ENCODE measurements around the gene COX7C.
"Not testable (repeated sequence)": the region's sequence is repeated elsewhere in the genome, so short reads cannot be mapped to it uniquely, and the experiment has no call there.

The COX7C gene

GRCh38 chr5:86617756-86618576 lies at the start of gene COX7C:
Gene COX7C, plus strand, starts transcription at chr5:86617941. Its CDS starts 115 bp downstream, at chr5:86618056.
- DNase-seq, result peak; percentile 86

- not testable (repeated sequence) for DNase-seq
Measured at GRCh38 chr5:86569522-86570426, 48.0 kb upstream of the COX7C start.

DNA sequence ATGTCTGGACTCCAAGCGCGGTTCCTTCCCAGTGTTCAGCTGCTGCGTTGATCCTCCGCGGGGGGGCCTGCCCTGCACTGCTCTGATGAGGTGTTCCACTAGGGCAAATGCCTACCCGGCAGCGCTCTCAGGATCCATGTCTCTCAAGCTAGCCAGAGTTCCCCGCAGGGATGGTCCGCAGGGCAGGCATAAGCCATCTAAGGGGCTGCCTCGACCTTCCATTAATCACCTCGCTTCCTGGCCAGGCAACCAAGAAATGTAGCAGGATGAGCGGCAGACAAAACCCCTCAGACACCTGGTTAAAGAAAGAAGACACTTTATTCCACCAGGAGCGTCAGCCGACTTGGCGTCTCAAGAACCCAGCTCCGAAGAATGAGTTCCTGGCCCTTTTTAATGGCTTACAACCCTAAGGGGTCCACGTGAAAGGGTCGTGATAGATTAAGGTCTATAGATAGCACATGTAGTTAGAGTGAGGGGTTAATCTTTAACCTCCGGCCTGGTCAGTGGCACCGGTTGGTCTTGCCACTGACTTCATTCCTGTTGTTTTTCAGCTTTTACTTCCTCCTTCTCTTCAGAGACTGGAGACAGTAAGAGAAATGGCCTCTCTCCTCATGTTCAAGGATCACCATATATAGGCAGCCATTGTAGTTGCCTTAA lies 47.2 kb upstream of the COX7C start:
- DNase-seq, result no peak

DNA sequence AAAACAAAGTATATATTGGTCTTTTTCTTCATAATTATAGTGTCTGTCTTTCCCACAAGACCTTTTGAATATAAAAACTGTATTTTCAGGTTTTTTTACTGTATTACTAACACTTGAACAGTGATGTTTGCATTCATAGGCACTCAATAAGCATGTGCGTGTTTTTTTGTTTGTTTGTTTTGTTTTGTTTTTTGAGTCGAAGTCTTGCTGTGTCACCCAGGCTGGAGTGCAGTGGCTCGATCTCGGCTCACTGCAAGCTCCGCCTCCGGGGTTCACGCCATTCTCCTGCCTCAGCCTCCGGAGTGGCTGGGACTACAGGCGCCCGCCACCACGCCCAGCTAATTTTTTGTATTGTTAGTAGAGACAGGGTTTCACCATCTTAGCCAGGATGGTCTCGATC lies 46.6 kb upstream of the COX7C start:
- not testable (repeated sequence) for DNase-seq

GRCh38 chr5:86572825-86573517 lies 44.8 kb upstream of the COX7C start:
- DNase-seq, result no peak

- no peak for DNase-seq
Measured at GRCh38 chr5:86579502-86579901, 38.2 kb upstream of the COX7C start.

DNA sequence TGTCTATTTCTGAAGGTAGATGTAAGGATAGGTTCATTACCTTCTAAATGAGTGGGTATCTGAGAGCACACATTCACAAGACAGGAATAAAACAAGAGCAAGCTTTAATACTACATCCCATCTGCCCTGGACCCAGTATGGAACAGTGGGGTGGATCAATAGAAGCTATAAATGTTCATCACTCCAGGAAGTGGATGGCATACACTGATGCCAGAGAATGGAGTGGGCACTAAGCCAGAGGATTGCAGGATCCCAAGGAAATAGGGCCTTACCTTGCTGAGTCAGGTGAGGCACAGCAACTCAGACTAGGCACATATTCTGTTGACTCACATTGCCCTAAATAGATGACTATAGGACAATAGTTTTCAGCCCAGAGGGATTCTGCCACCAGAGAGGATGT lies 21.3 kb upstream of the COX7C start:
- DNase-seq, result no peak

DNA sequence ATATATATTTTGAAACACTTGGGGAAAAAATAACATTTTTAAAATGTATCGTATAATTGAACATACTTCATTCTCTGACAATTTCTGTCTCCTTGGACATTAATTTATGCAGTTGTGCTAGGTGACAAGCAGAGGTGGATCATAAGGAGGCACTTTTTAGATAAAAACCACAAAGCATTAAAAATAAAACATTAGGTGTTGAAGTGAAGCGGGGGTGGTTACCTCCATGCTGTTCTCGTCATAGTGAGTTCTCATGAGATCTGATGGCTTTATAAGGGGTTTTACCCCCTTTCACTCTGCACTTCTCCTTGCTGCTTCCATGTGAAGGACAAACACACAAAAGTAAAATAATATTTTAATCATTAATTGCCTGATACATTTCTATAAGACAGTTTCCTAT lies 11.9 kb upstream of the COX7C start:
- DNase-seq, result no peak

GRCh38 chr5:86613455-86613854 lies 4.3 kb upstream of the COX7C start:
- DNase-seq, result no peak

- DNase-seq, result no peak
Measured at GRCh38 chr5:86617309-86617755, 409 bp upstream of the COX7C start.

- DNase-seq, result no peak
Measured at GRCh38 chr5:86623785-86624483, 6.2 kb downstream of the COX7C start.

- DNase-seq, result no peak
Measured at GRCh38 chr5:86625148-86625547, 7.4 kb downstream of the COX7C start.

GRCh38 chr5:86626149-86626548 lies 8.4 kb downstream of the COX7C start:
- DNase-seq, result no peak

DNA sequence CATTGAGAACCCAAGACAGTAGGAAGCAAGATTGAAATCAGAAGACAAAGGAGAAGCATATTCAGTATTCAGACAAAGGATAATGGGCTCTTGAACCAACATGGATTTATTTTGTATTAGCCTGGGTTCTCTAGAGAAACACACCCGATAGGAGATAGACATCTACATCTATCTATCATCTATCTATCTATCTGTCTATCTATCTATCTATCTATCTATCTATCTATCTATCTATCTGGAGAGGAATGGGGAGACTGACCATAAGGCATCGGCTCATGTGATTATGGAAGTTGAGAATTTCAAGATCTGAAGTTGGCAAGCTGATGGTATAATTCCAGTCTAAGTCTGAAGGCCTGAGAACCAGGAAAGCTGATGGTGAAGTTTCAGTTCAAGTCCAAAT lies 13.4 kb downstream of the COX7C start:
- no peak for DNase-seq

GRCh38 chr5:86640998-86641397 lies 23.3 kb downstream of the COX7C start:
- DNase-seq, result no peak

GRCh38 chr5:86644843-86645242 lies 27.1 kb downstream of the COX7C start:
- no peak for DNase-seq

- no peak for DNase-seq
Measured at GRCh38 chr5:86645885-86646284, 28.1 kb downstream of the COX7C start.

DNA sequence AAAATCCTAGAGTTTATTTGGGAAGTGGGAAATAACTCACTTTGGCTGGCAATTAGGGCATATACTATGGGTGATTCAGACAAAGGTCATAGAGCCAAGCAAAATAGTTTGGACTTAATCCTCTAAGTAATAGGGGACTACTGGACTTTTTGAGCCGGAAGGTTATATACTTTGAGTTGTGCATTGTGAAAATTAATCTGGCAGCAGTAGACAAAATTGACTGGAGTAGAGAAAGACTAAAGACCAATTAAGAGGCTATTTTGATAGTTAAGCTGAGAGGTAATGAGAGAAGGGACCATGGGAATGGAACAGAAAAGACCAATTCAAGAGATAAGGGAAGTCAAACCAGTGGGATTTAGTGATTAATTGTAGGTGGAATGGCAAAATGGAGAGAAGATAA lies 28.9 kb downstream of the COX7C start:
- DNase-seq, result no peak

DNA sequence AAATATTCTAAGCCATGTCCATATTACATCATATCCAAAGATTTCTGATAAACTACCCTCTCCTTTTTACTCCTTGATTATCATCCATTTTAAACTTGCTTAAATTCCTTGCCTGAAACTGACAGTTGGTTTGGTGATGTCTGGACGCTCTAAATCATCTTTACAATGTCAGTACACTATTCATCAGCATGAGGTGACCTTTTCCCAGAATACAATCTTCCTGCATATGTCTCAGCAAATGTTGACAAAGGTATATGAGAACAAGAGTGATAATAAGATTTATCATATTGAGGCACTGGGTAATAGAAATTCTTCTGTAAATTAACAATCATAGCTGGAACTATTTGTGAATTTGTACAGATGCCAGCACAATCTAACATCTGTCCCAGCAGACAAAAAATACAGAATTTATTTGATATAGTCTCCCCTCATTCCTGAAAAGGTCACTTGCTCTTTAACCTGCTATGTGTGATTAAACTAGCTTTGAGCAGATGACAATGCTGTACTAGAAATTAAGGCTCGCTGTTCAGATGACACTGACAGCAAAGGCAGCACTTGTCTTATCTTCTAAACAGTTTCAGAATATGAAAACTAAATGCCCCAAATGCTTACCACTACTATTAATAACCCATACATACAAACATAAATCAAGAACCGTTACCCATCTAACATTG lies 32.2 kb downstream of the COX7C start:
- no peak for DNase-seq

DNA sequence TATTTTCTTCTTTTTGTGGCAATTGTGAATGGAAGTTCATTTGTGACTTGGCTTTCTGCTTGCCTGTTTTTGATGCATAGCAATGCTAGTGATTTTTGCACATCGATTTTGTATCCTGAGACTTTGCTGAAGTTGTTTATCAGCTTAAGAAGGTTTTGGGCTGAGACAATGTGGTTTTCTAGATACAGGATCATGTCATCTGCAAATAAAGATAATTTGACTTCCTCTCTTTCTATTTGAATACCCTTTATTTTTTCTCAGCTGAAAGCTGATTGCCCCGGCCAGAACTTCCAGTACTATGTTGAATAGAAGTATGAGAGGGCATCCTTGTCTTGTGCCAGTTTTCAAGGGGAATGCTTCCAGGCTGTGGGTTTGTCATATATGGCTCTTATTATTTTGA lies 43.0 kb downstream of the COX7C start:
- not testable (repeated sequence) for DNase-seq

- no peak for DNase-seq
Measured at GRCh38 chr5:86664173-86664572, 46.4 kb downstream of the COX7C start.

Measured in NK-92 treated with Interleukin-12 subunit alpha and Interleukin-12 subunit beta, amount 100 ng/mL, for 24 hours (cell line).